MM.1S (cell line): ENCODE results near the gene GINS2.

Experiments used
- DNase-seq: peaks from one replicate; pipeline ENCODE4 v3.0.0-alpha.2; 2015
- H2AFZ ChIP-seq: fragments of 300-600 bp; sonication (generic); 2 replicates; pipeline ENCODE4 v1.6.0; 2016; ENCODE audit warnings: antibody characterized with exemption, low read length
- H3F3A ChIP-seq: fragments of 300-600 bp; sonication (generic); 2 replicates; pipeline ENCODE4 v1.6.1; 2016; ENCODE audit warnings: mild to moderate bottlenecking, antibody characterized with exemption, low read length, moderate library complexity, mixed read lengths; ENCODE audit not compliant: insufficient read depth
- H3K27ac ChIP-seq: fragments of 300-600 bp; sonication (generic); 2 replicates; pipeline ENCODE4 v1.5.1; 2016; ENCODE audit warnings: mild to moderate bottlenecking, low read length
- H3K27me3 ChIP-seq: fragments of 300-600 bp; sonication (generic); replicated peaks from 2 replicates; pipeline ENCODE4 v1.6.0; 2016; ENCODE audit warnings: low read length; ENCODE audit not compliant: insufficient read depth
- H3K36me3 ChIP-seq: fragments of 300-600 bp; sonication (generic); replicated peaks from 2 replicates; pipeline ENCODE4 v1.6.1; 2016; ENCODE audit warnings: mild to moderate bottlenecking, low read length, mixed read lengths; ENCODE audit not compliant: insufficient read depth
- H3K4me1 ChIP-seq: fragments of 300-600 bp; sonication (generic); 2 replicates; pipeline ENCODE4 v1.6.1; 2016; ENCODE audit warnings: low read length, mixed read lengths
- H3K4me2 ChIP-seq: fragments of 300-600 bp; sonication (generic); 2 replicates; pipeline ENCODE4 v1.6.0; 2016; ENCODE audit warnings: low read depth, low read length
- H3K4me3 ChIP-seq: fragments of 300-600 bp; sonication (generic); 2 replicates; pipeline ENCODE4 v1.5.1; 2016; ENCODE audit warnings: low read length, mixed read lengths
- H3K79me2 ChIP-seq: fragments of 300-600 bp; sonication (generic); 2 replicates; pipeline ENCODE4 v1.6.1; 2016; ENCODE audit warnings: mixed run types, low read length, mixed read lengths
- H3K9ac ChIP-seq: fragments of 300-600 bp; sonication (generic); 2 replicates; pipeline ENCODE4 v1.6.1; 2016; ENCODE audit warnings: low read length, mixed read lengths
- H3K9me2 ChIP-seq: fragments of 300-600 bp; sonication (generic); replicated peaks from 2 replicates; pipeline ENCODE4 v1.6.1; 2016; ENCODE audit warnings: mild to moderate bottlenecking, low read length, mixed read lengths; ENCODE audit not compliant: insufficient read depth
- H3K9me3 ChIP-seq: fragments of 300-600 bp; sonication (generic); replicated peaks from 2 replicates; pipeline ENCODE4 v1.6.1; 2016; ENCODE audit warnings: mild to moderate bottlenecking, low read length, mixed read lengths; ENCODE audit not compliant: insufficient read depth
- H4K20me1 ChIP-seq: fragments of 300-600 bp; sonication (generic); 2 replicates; pipeline ENCODE4 v1.6.1; 2016; ENCODE audit warnings: mild to moderate bottlenecking, low read length, moderate library complexity, mixed read lengths; ENCODE audit not compliant: insufficient read depth
- CTCF ChIP-seq: fragments of 300-600 bp; sonication (generic); IDR thresholded peaks from 2 replicates; pipeline ENCODE4 v1.5.1; 2016; ENCODE audit warnings: antibody characterized with exemption, low read length, mixed read lengths
- EZH2 ChIP-seq: fragments of 300-600 bp; sonication (generic); optimal IDR thresholded peaks from 2 replicates; pipeline ENCODE3; 2017; ENCODE audit warnings: low read depth, mild to moderate bottlenecking, antibody characterized with exemption, low read length, mixed read lengths
- EZH2phosphoT487 ChIP-seq: fragments of 300-600 bp; sonication (generic); IDR thresholded peaks from 2 replicates; pipeline ENCODE4 v1.6.1; 2018; ENCODE audit warnings: antibody characterized with exemption, low read length

The GINS2 gene

GRCh38 chr16:85628645-85629044 lies 60.1 kb downstream of the GINS2 start:
- Histone ChIP-seq H2AFZ (no peak overlapping the region), H3K4me3 (no peak overlapping the region), H3K4me1 (no peaks in the 10 kb centered on the region), H3K27me3 (no peaks in the 10 kb centered on the region), H4K20me1 (no peaks in the 10 kb centered on the region), H3K36me3 (no peaks in the 10 kb centered on the region), H3K9me2 (no peaks in the 10 kb centered on the region), H3F3A (no peaks in the 10 kb centered on the region), H3K79me2 (peaks cover 46% of the 10 kb centered on the region), H3K9ac (no peak overlapping the region), H3K27ac (no peak overlapping the region), H3K4me2 (no peak overlapping the region), H3K9me3 (no peaks in the 10 kb centered on the region)
- no peak for DNase-seq
- TF ChIP-seq EZH2phosphoT487 (no peak), CTCF (no peak), EZH2 (no peak)

- H4K20me1 ChIP-seq, result no peaks in the 10 kb centered on the region
- no peak overlapping the region for H2AFZ ChIP-seq
- no peaks in the 10 kb centered on the region for H3K9me2 ChIP-seq
- no peak overlapping the region for H3K27ac ChIP-seq
- DNase-seq, result no peak
- H3K9ac ChIP-seq, result no peak overlapping the region
- TF ChIP-seq CTCF (no peak), EZH2phosphoT487 (no peak), EZH2 (no peak)
- no peak overlapping the region for H3K4me2 ChIP-seq
- no peaks in the 10 kb centered on the region for H3K9me3 ChIP-seq
- H3K27me3 ChIP-seq, result no peaks in the 10 kb centered on the region
- H3K79me2 ChIP-seq, result peaks cover 49% of the 10 kb centered on the region
- H3K4me1 ChIP-seq, result no peaks in the 10 kb centered on the region
- H3F3A ChIP-seq, result no peaks in the 10 kb centered on the region
- no peak overlapping the region for H3K4me3 ChIP-seq
- no peaks in the 10 kb centered on the region for H3K36me3 ChIP-seq
Measured at GRCh38 chr16:85628265-85628556, 60.5 kb downstream of the GINS2 start.

DNA sequence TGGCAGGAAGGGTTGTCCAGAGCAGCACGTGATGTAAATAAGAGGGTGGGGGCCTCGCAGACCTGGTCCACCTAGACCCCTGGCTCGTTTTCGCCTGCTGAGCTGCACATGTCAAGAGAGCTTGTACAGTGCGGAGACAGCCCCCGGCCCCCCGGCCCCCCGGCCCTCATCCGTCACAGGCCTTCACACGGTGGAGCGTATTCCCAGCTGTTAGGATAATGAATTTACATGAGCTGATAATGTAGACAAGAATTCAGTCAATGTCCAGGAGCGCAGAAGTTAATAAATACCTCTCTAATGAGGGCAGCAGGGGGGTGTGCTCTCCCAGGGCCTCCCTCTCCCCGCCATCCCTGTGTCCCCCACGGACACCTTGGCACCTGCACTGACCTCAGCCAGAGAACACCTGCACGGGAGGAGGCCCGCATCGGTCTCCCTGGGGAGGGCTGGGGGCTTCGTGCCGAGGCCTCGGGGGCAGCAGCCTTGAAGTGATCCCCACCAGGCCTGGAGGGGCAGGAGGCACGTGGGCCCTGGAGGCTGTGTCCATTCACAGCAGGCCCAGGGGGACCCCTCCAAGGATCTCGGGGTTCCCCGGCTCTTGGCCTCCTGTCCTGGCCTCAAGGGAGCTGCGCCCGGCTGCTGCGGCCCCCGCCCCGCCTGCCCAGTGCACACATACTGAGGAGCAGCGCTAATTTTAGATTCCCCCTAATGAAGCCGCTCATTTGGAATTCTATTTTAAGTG lies 61.1 kb downstream of the GINS2 start:
- no peaks in the 10 kb centered on the region for H3K9me3 ChIP-seq
- H2AFZ ChIP-seq, result no peak overlapping the region
- no peak overlapping the region for H3K4me3 ChIP-seq
- H3K4me2 ChIP-seq, result no peak overlapping the region
- no peaks in the 10 kb centered on the region for H3K9me2 ChIP-seq
- no peaks in the 10 kb centered on the region for H3K27me3 ChIP-seq
- no peaks in the 10 kb centered on the region for H3K36me3 ChIP-seq
- no peak overlapping the region for H3K27ac ChIP-seq
- no peaks in the 10 kb centered on the region for H3K4me1 ChIP-seq
- H3K9ac ChIP-seq, result no peak overlapping the region
- TF ChIP-seq EZH2phosphoT487 (no peak), CTCF (no peak), EZH2 (no peak)
- H4K20me1 ChIP-seq, result no peaks in the 10 kb centered on the region
- peaks cover 54% of the 10 kb centered on the region for H3K79me2 ChIP-seq
- no peaks in the 10 kb centered on the region for H3F3A ChIP-seq
- DNase-seq, result no peak
